ENCODE measurements around the gene MROH2B.
"Not testable (repeated sequence)": the region's sequence is repeated elsewhere in the genome, so short reads cannot be mapped to it uniquely, and the experiment has no call there.

The MROH2B gene

GRCh38 chr5:41022600-41022999 is 48.5 kb downstream of the MROH2B start:
- not testable (repeated sequence) for DNase-seq (ENCODE audit: low spot score)

DNA sequence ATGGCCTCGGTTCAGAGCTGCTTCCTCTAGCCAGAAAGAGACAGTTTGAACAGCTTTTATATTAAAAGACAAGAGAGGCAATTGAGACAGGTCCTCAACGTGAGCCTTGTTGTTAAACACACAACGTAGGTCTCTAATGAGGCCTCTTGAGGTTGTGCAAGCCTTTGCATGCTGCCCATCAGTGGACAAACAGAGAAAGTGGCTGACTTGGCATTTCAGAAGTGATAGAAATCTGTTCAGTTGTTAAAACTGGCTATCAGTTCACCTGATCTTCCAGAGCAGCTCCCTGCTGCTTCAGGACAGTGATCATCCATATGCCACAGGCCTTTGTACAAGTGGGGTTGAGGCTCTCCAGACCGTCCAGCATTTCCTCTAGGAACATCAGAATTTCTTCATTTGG is 58.8 kb downstream of the MROH2B start:
- no peak for DNase-seq (ENCODE audit: low spot score)

GRCh38 chr5:41010572-41010971 is 60.6 kb downstream of the MROH2B start:
- no peak for DNase-seq (ENCODE audit: low spot score)

- no peak for DNase-seq (ENCODE audit: low spot score)
These were observed 61.9 kb downstream of the MROH2B start for GRCh38 chr5:41009232-41009631.

GRCh38 chr5:41004931-41005330 is 66.2 kb downstream of the MROH2B start:
- no peak for DNase-seq (ENCODE audit: low spot score)

DNA sequence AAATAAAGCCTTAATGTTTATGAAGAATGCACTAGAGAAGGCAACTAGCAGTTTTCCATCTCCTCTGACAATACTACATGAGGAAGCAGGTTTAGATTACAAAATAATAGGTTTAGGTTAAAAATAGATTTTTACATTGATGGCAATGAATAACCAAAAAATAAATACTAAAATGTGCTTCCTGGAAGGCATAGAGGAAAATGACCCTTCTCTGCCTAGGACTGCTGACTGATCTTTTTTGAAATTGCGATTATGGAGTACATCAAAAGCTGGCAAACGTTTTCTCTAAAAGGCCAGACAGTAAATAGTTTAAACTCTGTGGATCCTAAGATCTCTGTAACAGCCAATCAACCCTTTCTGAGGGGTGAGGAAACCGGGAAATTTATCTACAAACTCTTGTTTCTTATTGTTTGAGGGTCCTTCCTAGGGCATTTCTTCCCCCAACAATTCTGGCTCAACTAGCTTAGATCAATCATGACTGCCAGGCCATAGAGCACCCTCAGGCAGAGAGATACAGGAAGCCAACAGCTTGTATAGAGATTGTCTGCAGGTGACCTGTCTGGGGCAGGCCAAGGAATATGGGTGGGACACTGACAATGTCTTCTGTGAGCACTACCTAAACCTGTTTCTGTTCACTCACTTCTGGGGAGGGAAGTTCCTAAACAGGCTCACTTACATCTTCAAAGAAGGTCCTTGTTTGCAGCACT is 67.3 kb downstream of the MROH2B start:
- DNase-seq (ENCODE audit: low spot score): no peak

GRCh38 chr5:40999966-41000365 is 71.2 kb downstream of the MROH2B start:
- DNase-seq (ENCODE audit: low spot score): no peak

DNA sequence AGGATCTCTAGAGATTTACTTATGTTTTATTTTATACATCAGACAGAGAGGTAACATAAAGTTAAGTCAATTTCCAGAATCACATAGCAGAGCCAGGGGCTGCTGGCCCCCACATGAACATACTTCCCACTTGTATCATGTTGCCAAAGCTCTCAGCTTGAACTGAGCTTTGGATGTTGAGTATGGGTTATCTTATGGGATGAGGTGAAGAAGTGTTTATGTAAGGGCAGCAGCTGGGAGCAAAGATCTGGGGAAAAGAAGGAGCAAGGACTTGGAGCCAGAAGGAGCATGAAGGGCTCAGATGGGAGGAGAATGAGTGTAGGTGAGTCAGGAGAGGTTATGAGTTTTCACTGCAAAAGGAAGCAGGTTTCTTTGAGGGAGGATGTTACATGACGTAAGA is 72.0 kb downstream of the MROH2B start:
- no peak for DNase-seq (ENCODE audit: low spot score)

- DNase-seq (ENCODE audit: low spot score): no peak
These were observed 75.1 kb downstream of the MROH2B start for GRCh38 chr5:40995801-40996586.

- no peak for DNase-seq (ENCODE audit: low spot score)
These were observed 79.1 kb downstream of the MROH2B start for GRCh38 chr5:40991981-40992559.

DNA sequence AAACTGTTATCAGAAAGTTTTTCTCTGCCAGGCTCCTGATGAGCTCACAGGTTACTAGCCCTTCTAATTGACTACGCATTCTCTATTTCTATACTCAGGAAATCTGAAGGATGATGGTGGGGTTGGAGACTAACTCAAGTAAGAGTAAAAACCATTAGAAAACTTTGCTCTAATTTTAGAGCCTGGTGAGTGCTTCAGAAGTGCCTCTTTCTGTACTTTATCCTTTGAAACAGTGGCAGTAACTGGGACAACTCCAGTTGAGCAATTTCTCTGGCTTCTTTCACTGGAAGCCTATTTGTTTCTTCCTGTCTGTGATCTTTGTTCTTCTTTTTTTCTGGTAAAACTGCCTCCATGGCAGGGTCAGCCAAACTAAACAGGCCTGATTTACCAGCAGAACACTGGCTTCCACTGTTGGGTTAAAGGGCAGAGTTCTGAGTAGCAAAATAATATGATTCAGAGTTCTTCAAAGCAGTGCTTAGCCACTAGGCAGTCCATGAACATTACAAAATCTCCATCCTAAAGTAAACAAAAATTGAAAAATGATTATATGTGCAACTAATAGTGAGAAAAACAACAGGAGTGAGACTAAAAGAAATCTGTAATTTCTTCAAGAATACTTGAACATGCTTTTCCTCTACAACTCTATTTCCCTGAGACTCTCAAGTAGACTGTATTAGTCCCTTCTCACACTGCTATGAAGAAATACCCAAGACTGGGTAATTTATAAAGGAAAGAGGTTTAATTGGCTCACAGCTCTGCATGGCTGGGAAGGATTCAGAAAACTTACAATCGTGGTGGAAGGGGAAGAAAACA is 79.8 kb downstream of the MROH2B start:
- DNase-seq (ENCODE audit: low spot score): no peak

- no peak for DNase-seq (ENCODE audit: low spot score)
These were observed 82.2 kb downstream of the MROH2B start for GRCh38 chr5:40988746-40989510.

DNA sequence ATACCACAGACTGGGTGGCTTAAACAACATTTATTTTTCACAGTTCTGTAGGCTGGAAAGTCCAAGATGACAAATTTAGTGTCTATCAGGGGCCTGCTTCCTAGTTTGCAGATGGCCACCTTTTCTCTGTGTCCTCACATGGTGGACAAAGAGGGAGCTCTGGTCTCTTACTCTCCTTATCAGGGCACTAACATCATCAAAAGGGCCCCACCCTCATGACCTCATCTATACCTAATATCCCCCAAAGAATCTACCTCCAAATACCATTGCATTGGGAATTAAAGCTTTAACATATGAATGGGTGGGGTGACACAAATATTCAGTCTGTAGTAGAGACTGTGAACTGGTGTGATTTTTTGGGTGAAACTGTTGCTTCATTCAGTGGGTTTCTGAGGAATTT is 83.8 kb downstream of the MROH2B start:
- DNase-seq (ENCODE audit: low spot score): no peak

DNA sequence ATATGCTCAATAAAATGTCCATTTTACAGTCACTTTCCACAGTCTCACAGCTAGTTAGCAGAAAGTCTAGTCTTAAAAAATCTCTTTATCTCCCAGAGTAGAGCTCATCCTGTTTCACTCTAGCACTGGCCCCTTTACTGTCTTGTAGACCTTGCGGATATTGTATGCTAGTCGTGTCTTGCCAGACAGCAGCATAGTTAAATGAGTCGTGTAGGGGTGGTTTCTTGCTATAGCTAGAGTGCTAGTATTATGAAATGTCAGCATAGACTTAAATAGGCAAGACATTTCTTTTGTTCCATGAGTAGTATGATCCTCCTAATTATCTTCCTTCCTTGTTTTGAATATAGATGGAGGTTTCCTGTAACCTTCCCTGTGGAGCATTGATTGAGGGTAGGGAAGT is 84.5 kb downstream of the MROH2B start:
- no peak for DNase-seq (ENCODE audit: low spot score)

- no peak for DNase-seq (ENCODE audit: low spot score)
These were observed 85.6 kb downstream of the MROH2B start for GRCh38 chr5:40985501-40985900.

- DNase-seq (ENCODE audit: low spot score): no peak
These were observed 86.3 kb downstream of the MROH2B start for GRCh38 chr5:40984884-40985283.

- DNase-seq (ENCODE audit: low spot score): no peak
These were observed 87.4 kb downstream of the MROH2B start for GRCh38 chr5:40983781-40984180.

DNA sequence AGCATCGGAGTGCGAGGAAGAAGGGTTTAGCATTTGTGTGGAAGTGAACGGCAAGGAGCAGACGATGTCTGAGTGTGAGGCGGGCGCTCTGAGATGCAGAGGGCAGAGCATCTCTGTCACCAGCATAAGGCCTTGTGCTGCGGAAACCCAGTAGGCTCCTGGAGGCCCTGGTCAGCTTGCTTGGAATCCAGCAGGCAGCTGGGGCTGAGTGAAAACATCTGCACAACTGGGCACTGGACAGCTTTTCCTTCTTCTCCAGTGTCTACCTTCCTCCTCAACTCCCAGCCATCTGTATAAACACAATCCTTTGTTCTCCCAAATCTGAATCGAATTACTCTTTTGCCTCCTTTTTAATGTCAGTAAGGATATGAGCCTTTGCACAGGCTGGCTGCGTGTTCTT is 89.7 kb downstream of the MROH2B start:
- no peak for DNase-seq (ENCODE audit: low spot score)

DNA sequence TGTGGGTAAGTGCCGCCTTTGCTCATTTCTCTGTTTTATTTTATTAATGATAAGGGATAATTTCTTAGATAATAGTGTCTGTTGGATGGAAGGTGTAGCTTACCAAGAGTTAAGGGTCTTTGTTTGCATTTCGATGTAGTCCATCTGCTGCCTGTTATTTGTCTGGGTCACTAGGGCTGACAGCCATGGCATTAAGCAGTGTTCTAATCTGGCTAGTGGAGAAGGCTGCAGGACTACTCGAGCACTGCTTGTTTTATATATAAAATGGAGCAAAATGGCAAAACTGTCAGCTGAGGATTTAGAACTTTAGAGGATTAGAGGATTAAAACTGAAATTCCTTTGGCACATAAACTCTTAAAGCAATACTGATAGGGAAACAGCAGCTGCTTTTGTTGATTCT is 94.3 kb downstream of the MROH2B start:
- no peak for DNase-seq (ENCODE audit: low spot score)

- DNase-seq (ENCODE audit: low spot score): no peak
These were observed 95.1 kb downstream of the MROH2B start for GRCh38 chr5:40976041-40976440.

DNA sequence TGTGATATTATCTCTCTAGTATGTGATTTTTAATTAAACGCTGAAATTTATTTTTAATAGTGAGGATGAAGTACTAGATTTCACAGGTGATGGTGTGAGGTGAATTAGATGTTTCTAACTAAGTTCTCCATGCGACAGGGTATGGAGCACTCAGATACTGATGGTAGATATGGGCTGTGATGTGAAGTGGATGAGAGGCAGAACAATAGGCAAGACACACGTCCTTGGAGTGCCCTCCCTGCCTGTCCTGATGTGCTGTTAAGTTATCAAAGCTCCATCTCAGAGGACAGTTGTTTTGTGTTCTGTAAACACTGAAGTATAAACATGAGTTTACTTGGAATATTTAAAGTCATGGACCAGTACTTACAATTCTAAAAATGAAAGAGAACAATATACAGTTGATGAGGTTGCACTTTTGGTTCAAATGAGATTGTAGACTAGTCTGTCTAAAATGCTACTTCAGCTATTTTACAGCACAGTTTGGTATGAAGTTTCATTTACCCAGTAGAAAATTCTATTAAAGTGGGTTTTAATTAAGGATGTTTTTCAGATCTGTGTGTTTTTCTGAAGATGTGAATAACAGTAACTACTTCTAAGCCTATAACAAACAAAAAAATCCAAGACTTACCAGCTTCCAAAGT is 97.7 kb downstream of the MROH2B start:
- DNase-seq (ENCODE audit: low spot score): no peak
